Coronary artery (tissue), 2 donors: Measurements from ENCODE around the gene ORC2.
"Not testable (repeated sequence)": the region's sequence is repeated elsewhere in the genome, so short reads cannot be mapped to it uniquely, and the experiment has no call there.

Source experiments
- DNase-seq: peaks from one replicate; pipeline ENCODE4 v3.0.0-alpha.2; 2017; ENCODE audit warnings: low spot score
- H3K27ac ChIP-seq, 2 donors: fragments of 200-600 bp; sonication (generic); one replicate each; pipeline ENCODE4 v1.5.1; 2016 to 2019
- H3K4me3 ChIP-seq: fragments of 200-600 bp; sonication (generic); 2 replicates; pipeline ENCODE4 v1.5.1; 2016; ENCODE audit warnings: mild to moderate bottlenecking, moderate library complexity
- TF ChIP-seq, protein P1 (sequence below): fragments of 200-600 bp; sonication (generic); IDR thresholded peaks from one replicate; pipeline ENCODE4 v1.5.1; 2019; ENCODE audit warnings: antibody characterized with exemption

ORC2 gene

GRCh38 chr2:200985799-200986198, 22.3 kb upstream of the ORC2 start:
- DNase-seq = no peak
- Histone ChIP-seq H3K4me3 (no peak overlapping the region), H3K27ac (no peak overlapping the region)
- TF ChIP-seq, protein P1, sequence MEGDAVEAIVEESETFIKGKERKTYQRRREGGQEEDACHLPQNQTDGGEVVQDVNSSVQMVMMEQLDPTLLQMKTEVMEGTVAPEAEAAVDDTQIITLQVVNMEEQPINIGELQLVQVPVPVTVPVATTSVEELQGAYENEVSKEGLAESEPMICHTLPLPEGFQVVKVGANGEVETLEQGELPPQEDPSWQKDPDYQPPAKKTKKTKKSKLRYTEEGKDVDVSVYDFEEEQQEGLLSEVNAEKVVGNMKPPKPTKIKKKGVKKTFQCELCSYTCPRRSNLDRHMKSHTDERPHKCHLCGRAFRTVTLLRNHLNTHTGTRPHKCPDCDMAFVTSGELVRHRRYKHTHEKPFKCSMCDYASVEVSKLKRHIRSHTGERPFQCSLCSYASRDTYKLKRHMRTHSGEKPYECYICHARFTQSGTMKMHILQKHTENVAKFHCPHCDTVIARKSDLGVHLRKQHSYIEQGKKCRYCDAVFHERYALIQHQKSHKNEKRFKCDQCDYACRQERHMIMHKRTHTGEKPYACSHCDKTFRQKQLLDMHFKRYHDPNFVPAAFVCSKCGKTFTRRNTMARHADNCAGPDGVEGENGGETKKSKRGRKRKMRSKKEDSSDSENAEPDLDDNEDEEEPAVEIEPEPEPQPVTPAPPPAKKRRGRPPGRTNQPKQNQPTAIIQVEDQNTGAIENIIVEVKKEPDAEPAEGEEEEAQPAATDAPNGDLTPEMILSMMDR = no peak

DNA sequence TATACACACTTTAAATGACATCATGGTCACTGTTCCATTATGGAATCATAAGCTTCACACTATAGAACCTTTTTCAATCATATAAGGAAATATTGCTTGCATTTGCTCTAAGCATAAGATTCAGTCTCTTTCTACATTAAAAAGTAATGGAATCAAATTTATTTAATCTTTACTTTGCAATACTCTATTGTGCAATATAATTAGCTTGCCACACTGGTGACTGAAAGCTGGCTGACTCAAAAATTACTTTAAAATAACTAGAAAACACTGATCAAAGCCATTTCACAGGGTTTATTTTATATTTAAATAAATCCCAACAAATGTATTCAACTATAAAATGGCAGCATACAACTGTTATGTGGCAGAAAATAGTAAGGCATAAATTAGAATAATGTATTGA, 13.2 kb upstream of the ORC2 start:
- H3K27ac ChIP-seq = no peak overlapping the region
- H3K4me3 ChIP-seq = no peak overlapping the region
- TF ChIP-seq, protein P1 = no peak
- no peak for DNase-seq

DNA sequence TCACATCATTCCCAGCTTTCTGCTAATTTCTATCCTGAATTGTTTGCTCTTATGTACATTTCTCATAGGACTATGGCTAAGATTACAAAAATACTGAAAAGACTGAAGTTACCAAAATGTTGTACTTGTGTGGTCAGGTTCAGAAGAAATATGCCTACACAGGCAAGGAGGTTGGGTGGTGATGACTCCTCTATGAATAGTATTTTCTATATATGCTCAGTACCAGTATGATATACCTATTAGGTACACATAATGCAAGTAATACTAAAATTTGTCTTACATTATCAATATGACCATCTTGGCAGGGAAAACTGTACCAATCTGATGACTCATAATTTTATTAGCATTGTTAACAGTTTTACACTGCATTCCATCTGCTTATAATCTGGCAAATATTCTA, 12.2 kb upstream of the ORC2 start:
- no peak overlapping the region for H3K4me3 ChIP-seq
- no peak for DNase-seq
- H3K27ac ChIP-seq = no peak overlapping the region
- TF ChIP-seq, protein P1 = no peak

DNA sequence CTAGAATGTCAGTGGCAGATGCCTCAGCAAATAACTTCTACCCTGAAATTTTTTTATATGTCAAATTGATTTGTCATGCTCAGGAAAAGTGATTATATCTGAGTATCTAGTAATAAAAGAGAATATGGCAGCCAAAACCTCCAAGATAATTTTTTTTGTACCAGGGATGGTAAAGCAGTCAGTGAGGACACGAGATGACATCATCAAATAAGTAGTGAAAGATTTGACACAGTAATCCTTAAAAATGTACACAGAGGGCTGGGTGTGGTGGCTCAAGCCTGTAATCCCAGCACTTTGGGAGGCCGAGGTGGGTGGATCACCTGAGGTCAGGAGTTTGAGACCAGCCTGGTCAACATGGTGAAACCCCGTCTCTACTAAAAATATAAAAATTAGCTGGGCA, 6.6 kb upstream of the ORC2 start:
- DNase-seq, H3K27ac ChIP-seq, H3K4me3 ChIP-seq: not testable (repeated sequence)

GRCh38 chr2:200968735-200969134, 5.3 kb upstream of the ORC2 start:
- no peak overlapping the region for H3K27ac ChIP-seq

GRCh38 chr2:200968162-200968561, 4.7 kb upstream of the ORC2 start:
- no peak overlapping the region for H3K27ac ChIP-seq
- TF ChIP-seq, protein P1 = no peak
- no peak for DNase-seq
- H3K4me3 ChIP-seq = no peak overlapping the region

More at GRCh38 chr2:200968735-200969134, 5.3 kb upstream of the ORC2 start:
- H3K4me3 ChIP-seq = no peak overlapping the region
- TF ChIP-seq, protein P1 = no peak
- no peak for DNase-seq

- H3K4me3 ChIP-seq = no peak overlapping the region
- no peak for DNase-seq
- TF ChIP-seq, protein P1 = no peak
- H3K27ac ChIP-seq = no peak overlapping the region
Measured at GRCh38 chr2:200966770-200967169, 3.3 kb upstream of the ORC2 start.

- Histone ChIP-seq H3K4me3 (peak overlapping the region; percentile 79), H3K27ac (no peak overlapping the region)
- DNase-seq = no peak
- TF ChIP-seq, protein P1 = no peak
Measured at GRCh38 chr2:200964498-200964897, 1.0 kb upstream of the ORC2 start.

- DNase-seq = not testable (repeated sequence)
Measured at GRCh38 chr2:200963918-200964252, 425 bp upstream of the ORC2 start.

More at GRCh38 chr2:200963918-200964252, 425 bp upstream of the ORC2 start:
- H3K27ac ChIP-seq = peak overlapping the region; percentile 80 to 82
- peak overlapping the region; percentile 79 for H3K4me3 ChIP-seq
